NCI-H2107 treated with DMSO at 0.1 percent for 48 hours (cell line): ENCODE measurements around the gene EPOP.

Source experiments
- DNase-seq: peaks from one replicate; lab custom pipeline; 2025; ENCODE audit not compliant: unreplicated experiment; lab: John Stamatoyannopoulos, UW

EPOP gene

DNA sequence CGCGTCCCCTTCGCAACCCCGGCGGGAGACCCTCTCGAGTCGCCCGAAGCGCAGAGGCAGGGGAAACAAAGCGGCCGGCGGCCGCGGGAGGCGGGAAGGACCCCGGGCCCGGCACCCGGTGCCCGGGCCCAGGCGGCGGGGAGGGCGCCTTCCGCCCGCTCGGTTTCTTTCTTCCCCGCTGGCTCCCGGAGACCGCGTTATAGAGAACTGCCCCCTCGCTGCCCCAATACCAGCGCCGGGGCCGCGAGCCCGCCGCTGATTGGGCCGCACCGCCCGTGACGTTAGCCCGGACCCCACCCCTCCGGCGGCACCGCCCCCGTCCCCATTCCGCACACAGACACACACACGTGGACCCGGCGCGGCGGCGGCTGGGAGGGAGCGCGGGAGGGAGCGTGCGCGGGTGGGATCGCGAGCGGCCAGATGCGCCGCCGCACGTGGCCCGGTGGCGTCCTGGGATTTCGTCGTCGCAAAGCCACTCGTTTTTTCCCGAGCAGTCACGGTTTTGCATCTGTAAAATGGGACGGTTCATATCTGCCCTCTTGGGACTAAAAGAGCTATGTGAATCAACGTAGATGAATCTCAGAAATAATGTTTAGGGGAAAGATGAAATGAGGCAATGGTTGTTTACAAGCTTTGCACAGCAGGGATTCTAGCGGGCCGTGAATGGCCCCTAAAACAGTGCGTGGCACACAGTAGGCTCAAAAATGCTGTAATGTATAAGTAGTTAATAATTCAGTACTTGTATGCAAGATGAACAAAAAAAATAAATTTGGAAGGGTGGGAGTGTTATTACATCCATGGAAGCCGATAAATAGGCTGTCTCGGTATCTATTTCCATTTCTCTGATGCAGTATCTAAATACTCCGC, at the start of gene EPOP:
EPOP (minus strand) TSS at position 209 of the 867 bp plus-strand sequence. CDS start 462 bp downstream, outside the sequence.
- DNase-seq: peak; percentile 55

DNA sequence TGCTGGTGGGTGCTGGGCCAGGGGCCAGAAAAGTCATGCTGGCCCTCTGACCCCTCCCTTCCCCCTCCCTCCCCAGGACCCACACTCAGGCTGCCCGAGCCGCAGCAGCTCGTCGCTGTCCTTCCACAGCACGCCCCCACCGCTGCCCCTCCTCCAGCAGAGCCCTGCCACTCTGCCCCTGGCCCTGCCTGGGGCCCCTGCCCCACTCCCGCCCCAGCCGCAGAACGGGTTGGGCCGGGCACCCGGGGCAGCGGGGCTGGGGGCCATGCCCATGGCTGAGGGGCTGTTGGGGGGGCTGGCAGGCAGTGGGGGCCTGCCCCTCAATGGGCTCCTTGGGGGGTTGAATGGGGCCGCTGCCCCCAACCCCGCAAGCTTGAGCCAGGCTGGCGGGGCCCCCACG, 47.0 kb upstream of the EPOP start:
- DNase-seq: no peak

DNA sequence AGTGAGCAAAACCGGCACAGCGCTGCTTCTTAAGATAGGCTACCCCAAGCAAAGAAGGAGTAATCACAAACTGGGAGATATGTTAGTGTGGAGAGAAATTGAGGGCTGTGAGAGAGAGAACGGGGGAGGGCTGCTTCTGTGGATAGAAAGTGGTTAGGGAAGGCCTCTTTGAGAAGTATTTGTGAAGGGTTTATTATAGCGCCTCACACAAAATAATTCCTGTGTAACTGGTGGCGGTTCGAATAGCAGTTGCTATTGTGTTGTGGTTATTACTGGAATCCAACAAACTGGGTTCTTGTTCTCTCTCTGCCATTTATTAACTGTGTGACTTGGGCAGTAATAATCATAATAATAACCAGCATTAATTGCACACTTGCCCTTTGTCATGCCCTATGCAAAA, 46.2 kb upstream of the EPOP start:
- DNase-seq: no peak

DNA sequence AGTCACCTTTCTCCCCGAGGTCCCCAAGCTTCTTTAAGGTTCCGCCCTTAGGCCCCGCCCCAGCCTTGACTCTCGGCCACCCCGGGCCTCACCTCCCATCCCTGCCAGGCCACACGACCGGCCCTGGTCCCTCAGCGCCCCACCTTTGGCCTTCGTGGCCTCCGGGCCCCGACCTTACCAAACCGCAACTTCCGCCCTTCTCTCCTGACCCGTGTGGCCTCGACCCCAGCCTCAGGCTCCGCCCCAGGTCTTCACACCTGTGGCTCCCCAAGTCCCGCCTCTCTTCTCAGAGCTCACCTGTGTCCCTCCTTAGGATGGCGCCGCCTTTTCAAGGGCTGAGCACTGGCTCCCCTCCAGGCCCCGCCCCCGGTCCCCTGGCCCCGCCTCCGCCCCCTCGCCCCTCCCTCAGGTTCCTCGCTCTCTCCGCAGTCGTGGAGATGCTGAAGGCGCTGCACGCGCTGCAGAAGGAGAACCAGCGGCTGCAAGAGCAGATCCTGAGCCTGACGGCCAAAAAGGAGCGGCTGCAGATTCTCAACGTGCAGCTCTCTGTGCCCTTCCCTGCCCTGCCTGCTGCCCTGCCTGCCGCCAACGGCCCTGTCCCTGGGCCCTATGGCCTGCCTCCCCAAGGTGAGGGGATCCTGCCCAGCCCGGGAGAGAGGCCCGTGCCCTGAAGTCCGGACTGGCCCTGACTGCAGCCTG, 45.3 kb upstream of the EPOP start:
- DNase-seq: no peak

DNA sequence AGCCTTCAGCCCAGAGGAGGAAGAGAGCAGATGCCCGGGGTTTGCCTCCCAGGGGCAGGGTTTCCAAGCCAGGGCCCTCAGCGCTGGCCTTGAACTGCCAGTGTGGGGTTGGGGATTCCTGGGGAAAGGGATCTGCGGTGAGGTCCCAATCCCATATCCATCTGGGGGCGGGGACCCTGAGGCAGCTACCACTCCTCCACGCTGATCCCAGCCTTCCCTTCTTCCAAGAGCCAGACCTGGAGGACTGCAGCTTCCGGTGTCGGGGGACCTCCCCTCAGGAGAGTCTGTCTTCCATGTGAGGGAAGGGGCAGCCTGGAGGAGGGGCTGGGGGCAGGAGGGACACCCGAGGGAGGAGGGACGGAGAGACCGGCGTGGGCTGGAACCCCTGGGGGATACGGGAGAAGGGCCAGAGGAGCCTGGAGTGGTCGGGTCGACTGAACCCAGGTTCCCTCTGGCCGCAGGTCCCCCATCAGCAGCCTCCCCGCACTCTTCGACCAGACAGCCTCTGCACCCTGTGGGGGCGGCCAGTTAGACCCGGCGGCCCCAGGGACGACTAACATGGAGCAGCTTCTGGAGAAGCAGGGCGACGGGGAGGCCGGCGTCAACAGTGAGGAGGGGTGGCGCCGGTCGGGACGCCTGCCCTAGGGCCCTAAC, 44.7 kb upstream of the EPOP start:
- DNase-seq: no peak

DNA sequence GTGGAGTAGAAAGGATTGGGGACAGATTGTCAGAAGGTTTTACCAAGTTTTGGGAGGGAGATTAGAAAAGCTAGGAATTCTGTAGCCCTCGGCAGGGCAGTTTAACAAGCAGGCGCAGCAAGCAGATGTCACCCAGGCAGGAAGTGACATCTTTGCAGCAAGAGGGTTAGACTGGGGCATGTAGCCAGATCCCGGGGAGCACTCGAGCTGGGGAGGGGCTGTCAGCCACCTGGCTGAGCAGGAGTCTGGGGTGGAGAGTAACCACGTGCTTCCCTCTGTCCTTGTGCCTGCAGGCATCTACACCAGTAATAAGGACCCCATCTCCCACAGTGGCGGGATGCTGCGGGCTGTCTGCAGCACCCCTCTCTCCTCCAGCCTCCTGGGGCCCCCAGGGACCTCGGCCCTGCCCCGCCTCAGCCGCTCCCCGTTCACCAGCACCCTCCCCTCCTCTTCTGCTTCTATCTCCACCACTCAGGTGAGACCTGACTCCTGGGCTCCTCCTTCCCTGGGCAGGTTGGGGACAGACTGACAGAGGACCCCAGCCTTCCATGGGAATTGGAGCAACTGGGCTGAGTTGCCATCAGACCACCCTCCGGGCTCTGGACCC, 42.5 kb upstream of the EPOP start:
- no peak for DNase-seq

DNA sequence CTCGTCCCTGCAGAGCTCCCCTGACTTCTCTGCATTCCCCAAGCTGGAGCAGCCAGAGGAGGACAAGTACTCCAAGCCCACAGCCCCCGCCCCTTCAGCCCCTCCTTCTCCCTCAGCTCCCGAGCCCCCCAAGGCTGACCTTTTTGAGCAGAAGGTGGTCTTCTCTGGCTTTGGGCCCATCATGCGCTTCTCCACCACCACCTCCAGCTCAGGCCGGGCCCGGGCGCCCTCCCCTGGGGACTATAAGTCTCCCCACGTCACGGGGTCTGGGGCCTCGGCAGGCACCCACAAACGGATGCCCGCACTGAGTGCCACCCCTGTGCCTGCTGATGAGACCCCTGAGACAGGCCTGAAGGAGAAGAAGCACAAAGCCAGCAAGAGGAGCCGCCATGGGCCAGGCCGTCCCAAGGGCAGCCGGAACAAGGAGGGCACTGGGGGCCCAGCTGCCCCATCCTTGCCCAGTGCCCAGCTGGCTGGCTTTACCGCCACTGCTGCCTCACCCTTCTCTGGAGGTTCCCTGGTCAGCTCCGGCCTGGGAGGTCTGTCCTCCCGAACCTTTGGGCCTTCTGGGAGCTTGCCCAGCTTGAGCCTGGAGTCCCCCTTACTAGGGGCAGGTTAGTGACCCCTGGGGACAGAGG, 41.7 kb upstream of the EPOP start:
- no peak for DNase-seq

DNA sequence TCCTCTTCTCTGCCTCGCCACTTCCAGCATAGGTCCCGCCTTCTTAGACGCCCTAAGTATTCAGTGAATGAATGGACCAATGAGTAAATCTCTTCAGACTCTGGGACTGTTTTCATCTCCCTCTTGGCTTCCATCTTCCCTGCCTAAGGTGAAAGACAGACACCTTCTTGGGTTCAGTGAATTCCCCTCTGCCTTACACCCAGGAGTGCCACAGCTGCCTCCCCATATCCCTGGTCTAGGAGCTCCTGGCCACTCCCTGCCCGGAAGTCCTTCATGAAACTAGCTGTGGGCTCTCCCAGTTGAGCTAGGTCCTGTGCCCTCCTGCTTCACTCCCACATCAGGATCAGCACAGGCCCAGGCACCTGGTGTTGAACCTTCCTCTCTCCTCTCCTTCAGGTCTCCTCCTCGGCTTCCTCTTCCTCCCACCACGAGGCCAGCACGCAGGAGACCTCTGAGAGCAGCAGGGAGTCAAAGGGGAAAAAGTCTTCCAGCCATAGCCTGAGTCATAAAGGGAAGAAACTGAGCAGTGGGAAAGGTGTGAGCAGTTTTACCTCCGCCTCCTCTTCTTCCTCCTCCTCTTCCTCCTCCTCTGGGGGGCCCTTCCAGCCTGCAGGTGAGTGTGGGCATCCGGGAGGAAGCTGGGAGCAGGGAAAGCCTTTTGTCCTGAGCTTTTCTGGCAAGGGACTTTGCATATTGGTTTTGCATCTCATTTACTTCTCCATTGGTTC, 40.6 kb upstream of the EPOP start:
- DNase-seq: no peak

DNA sequence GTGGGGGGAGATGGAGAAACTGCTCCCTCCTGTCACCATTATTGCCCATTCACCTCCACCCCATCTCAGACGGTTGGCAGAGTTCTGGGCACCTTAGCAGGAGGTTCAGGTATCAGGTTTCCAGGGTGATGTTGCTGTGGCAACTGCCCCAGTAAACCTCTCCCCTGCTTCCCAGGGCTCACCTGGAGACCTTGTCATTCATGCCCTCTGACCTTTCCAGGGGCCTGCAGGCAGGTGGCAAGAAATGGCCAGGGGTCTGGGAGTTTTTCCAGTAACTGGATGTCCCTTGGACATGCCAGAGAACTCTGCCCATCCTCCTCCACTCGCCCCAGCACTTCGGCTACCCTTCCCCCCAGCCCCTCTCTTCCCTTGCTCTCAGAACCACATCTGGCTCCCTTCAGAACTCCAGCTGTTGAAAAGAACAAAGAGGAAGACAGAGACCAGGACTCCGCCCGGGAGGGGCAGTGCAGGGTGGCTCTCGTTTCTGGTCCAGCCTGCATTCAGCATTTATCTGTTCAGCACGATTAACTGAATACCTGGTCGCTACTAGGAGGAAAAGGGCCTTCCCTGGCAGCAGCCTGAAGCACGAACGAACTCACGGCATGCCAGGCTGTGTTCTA, 38.8 kb upstream of the EPOP start:
- peak; percentile 12 for DNase-seq

DNA sequence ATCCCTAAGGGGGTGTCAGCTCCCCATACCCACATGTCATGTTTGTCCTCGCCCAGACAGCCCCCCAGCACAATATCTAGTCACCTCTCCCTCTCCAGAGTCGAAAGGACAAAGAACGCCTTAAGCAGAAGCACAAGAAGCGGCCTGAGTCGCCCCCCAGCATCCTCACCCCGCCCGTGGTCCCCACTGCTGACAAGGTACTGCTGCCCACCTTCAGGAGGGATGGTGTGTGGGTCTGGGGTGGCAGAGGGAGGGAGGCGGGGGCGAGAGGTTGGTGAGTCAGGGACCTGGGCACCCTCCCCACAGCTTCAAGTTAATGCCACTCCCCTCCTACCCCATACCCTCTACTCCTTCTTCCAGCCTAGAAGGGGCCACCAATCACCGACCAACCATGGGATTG, 37.8 kb upstream of the EPOP start:
- no peak for DNase-seq

DNA sequence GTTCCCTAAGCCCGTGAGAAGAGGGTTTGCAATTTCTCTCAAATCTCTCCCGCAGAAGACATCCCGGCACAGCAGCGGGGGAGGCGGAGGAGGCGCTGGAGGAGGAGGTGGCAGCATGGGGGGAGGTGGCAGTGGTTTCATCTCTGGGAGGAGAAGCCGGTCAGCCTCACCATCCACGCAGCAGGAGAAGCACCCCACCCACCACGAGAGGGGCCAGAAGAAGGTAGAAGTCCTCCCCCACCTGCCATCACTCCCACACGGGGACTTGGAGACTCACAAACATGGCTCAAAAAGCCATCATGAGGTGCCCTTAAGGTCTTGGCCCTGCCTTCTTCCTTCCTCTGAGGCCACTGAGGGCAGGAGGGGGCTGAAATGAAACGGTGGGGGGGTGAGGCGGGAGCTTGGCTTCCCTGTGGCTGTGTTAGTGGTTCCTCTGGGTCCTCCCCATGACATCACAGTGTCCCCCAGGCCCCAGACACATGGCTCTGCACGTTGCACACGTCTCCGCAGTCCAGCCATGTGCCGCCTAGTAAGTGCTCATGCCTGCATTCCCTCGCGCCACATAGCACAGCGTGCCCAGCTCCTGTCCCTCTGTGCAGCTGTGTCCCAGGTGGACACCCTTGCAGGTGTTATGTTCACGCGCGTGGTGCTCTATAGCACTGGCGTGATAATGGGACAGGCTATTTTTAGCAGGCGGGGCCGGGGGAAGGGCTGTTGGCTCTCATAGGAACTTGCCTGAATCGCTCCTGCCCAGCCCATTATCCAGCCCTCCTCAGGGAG, 37.2 kb upstream of the EPOP start:
- peak; percentile 9 for DNase-seq

DNA sequence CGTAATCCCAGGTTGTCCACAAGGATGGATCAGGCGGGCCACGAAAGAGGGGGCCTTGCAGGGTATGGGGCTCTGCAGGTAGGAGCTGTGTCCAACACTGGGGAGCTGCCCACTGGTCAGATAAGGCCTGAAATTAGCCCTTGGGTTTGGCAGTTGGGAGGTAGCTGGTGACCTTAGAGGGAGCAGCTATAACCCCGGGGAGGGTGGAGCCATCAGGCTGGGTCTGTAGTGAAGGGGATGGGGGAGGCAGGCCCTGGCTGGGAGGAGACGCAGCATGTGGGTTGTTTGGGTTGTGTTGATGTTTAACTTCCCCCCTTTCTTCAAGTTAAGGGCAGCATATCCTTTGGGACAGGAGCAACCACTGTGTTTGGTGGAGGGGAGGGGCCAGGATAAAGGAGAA, 36.2 kb upstream of the EPOP start:
- no peak for DNase-seq

DNA sequence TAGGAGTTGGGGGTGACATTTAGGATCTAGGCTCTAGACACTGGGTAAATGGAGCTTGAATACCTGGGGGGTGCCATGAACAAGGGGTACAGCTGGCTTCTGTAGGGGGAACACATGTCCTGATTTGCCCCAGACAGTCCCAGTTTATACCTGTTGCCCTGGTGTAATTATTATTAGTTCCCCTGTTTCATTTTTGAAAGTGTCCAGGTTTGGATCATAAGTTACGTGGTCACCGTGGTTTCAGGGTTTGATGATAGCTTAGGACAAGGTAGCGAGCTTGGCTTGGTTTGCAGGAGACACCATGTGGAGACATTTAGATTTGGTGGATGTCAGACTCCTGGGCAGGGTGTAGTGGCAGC, 35.8 kb upstream of the EPOP start:
- no peak for DNase-seq

DNA sequence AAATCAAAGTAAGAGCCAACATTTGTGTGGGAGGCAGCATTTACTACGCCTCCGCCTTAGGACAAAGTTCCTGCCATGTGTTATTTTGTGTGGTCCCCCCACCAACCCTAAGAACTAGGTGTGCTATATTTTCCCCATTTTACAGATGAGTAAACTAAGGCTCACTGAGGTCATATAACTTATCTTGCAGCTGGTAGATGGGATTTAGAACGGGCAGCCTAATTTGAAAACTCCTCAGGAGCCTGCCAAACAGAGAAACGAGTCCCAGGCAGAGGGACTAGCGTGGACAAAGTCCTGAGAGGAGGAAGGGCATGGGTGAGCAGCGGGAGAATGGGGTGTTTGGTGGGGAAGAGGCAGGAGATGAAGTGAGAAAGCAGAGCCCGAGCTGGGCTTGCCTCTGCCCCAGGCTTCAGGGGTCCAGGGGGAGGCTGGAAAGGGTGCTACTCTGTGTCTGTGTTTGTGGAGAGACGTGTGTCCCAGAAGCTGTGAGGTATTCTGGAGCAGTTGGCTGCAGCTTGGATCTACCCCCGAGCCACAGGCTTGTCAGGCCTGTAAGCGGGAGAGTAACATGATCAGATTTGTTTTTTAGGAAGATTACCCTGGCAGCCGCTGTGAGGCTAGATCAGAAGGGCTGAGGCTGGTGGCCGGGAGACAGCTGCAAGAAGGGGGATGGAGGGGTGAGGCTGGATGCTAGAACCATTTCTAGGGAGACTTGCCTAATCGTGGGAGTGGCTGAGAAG, 35.3 kb upstream of the EPOP start:
- no peak for DNase-seq

DNA sequence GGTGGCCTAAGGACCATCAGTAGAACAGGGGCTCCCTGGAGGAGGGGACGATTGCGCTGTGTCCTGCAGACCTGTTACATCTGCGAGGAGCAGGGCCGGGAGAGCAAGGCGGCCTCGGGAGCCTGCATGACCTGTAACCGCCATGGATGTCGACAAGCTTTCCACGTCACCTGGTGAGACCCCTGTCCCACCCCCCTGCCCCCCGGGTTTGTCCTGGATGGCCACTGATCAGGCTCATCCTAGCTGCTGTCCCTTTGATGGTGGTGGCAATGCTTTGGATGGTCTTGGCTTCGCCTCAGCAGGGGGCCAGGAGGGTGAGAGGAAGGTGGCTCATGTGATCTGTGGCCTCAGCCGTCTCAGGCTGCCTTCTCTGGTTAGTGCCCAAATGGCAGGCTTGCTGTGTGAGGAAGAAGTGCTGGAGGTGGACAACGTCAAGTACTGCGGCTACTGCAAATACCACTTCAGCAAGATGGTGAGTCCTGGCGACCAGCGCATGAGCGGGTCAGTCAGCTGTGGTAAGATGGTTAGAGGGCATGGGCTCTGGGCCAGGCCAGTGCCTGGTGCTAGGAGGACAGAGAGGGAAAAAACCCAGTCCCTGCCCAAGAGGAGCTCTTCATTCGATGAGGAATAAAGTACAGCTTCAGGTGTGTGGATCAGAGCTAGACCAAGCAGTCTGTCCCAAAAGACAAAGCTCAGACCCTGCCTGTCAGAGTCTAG, 34.5 kb upstream of the EPOP start:
- DNase-seq: no peak

DNA sequence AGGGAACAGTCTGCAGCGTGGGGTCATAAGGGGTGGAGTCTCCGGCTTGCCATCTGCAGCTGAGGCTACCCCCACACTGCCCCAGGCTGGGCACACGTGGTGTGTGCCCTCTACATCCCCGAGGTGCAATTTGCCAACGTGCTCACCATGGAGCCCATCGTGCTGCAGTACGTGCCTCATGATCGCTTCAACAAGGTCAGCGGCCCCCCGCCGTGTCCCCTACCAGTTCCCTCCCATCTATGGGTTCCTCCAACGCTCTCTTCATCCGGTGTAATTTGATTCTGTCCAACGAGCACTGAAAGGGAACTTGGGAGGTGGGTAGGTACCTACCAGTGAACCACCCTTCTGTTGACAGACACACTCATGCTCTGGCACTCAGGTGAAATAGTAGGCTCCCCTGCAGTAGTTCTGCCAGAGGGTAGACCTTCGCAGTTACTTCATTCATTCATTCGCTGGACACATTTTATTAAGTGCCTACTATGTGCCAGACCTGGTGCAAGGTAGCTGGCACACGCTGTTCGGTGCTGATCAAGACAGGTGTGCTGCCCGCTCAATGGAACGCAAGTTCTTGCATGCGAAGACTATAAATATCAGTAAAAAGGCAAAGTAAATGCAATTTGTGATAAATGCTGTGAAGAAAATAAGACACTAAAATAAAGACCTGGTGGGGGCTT, 33.1 kb upstream of the EPOP start:
- peak; percentile 47 for DNase-seq

DNA sequence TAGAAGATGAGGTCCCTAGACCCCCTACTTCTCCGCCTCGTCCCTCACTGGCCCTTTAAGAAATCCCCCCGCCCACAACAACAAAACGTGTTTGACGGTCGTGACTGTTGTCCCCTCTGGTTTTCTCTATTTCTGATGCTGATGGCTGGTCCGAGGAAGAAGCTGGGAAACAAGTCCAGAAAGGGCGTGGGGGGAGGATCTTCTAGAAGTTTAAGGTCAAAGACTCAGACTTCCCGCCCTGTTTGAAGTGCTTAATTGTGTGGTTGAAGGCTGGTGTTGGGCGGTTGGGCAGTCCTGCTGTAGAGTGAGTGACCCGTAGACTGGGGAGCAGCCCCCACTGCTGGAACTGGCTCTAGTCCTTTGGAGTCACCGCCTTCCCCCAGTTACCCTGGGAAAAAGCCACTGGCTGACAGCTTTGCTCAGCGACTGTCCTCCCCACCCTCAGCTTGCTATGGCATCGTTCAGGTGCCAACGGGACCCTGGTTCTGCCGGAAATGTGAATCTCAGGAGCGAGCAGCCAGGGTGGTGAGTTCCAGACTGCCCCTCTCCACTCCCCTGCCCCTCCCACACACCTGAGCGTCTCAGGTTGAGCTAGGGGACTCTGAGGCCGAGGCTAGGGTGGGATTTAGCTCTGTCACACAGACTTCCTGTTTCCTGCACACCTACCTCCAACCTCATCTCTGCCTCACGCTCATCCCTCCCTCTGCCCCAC, 31.9 kb upstream of the EPOP start:
- DNase-seq: no peak
